HG03342 (cell line): ENCODE results near the gene CAPN9.

Experiments used
- ATAC-seq: cut with Tn5 transposase; IDR thresholded peaks from one replicate; pipeline ENCODE4 v1.9.1; 2021; ENCODE audit warnings: mild to moderate bottlenecking, moderate library complexity; ENCODE audit not compliant: unreplicated experiment

The CAPN9 gene

GRCh38 chr1:230794431-230794830 is 47.2 kb downstream of the CAPN9 start:
- ATAC-seq, result no peak

DNA sequence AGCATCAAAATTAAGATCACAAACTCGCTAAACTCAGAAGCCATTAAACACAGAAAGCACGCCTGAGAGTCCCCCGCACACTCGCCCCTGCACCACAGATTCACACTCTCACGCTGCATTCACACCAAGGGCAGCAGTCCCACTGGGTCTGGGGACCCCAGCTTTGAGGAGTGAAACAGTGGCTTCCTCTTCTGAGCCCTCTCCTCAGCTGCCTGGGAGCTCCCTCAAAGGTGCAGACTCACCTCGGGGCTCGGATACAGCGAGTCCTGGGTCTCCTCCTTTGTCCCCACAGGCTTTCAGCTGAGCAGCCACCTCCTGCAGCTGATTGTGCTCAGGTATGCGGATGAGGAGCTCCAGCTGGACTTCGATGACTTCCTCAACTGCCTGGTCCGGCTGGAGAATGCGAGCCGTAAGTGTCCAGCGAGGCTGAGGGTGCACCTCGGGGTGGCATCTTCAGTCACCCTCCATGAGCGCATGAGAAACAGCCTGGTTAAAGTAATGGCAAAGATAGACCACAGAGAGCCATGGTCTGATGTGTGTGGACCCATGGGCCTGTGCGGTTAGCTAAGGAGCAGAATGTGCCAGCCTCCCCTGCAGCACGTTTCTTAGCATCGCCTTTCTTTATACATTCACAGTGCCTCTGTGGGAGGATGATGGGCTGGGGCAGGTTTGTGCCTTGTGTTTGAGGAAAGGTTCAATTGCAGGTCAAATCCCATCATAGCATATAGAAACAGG is 47.9 kb downstream of the CAPN9 start:
- no peak for ATAC-seq

- ATAC-seq, result no peak
Observed at GRCh38 chr1:230796626-230797025, 49.4 kb downstream of the CAPN9 start.

DNA sequence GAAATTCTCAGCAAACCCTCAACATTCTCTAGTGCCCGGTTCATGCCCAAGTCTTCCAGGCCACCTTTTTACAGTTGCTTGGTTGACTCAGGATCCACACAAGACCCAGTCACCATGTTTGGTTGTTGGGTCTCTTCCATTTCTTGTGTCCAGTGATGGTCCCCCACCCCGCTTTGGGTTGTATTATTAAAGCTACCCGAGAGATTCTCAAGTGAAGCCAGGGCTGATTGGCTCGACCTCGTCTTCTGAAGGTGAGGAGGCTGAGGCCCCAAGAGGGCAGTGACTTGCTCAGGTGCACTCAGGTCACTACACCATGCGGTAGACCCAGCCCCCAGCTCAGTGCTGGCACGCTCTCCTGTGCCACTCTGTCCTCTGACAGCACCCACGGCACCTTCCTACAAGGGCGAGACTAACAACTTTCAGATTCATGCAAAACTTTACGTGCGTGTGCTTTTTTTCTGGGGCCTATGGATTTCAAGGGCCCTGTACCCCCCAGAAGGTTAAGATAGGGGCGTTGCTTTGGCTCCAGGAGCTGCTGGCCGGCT is 50.3 kb downstream of the CAPN9 start:
- no peak for ATAC-seq

DNA sequence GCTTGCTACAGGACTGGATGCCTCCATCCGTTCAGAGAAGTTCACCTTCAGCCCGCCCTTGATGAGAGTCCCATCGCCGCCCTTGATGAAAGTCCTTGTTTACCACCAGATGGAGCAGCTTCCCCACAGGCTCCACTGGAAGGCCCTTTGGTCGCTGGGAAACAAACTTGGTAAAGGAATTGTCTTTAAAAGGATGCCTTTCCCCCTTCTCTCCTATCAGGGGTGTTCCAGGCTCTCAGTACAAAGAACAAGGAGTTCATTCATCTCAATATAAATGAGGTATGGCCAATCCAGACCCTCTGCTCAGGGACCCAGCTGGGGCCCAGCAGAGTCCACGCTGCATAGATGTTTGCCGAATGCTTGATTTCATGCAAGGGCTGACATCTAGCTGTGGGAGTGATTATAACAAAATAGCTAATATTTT is 50.8 kb downstream of the CAPN9 start:
- ATAC-seq, result no peak

GRCh38 chr1:230798491-230798890 is 51.3 kb downstream of the CAPN9 start:
- ATAC-seq, result no peak

- no peak for ATAC-seq
Observed at GRCh38 chr1:230800891-230801840, 54.0 kb downstream of the CAPN9 start.

DNA sequence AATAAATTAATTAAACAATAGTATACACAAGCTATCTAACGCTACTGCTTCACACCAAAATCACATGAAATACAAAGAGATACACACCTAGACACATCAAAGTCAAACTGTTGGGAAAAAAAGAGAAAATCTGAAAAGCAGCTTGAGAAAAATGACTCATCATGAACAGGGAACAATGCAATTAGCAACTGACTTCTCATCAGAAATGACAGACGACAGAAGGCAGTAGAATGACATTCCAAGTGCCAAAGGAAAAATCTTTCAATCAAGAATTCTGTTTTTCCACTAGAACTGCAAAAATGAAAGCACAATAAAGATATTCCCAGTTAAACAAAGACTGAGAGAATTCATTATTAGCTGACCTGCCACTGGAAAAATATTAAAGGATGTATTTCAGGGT is 57.2 kb downstream of the CAPN9 start:
- ATAC-seq, result no peak

GRCh38 chr1:230806552-230806951 is 59.4 kb downstream of the CAPN9 start:
- ATAC-seq, result no peak

- ATAC-seq, result no peak
Observed at GRCh38 chr1:230807029-230807428, 59.8 kb downstream of the CAPN9 start.

DNA sequence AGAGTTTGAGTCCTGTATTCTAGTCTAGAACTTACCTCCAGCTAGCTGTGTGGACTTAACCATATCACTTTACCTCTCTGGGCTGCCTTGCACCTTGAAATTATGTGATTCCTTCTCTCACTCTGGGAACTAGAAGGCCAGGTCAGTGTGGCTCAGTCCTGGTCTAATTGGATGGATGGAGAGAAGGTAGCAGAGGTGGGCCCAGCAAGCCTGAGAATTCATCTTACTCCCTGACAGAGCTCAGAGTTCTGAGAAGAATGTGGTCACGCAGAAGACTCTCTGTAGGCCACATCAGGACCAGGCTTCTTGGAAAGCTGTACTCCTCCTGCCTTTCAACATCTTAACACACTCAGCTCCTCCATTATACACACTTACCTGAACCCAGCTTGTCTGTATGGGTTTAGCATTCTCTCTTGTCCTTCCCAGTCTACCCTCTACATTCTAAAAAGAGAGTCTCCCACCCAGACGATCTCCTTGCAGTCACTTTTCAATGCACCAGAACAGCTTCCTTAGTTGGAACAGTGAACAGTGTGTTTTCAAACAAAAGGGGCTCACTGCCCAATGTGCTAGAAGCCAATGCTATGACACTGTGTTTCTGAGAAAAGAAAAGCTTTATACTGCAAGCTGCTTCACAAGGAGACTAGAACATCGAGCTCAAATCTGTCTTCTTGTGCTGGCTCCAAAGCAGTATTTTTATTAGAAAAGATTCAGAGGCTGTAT is 60.5 kb downstream of the CAPN9 start:
- no peak for ATAC-seq

DNA sequence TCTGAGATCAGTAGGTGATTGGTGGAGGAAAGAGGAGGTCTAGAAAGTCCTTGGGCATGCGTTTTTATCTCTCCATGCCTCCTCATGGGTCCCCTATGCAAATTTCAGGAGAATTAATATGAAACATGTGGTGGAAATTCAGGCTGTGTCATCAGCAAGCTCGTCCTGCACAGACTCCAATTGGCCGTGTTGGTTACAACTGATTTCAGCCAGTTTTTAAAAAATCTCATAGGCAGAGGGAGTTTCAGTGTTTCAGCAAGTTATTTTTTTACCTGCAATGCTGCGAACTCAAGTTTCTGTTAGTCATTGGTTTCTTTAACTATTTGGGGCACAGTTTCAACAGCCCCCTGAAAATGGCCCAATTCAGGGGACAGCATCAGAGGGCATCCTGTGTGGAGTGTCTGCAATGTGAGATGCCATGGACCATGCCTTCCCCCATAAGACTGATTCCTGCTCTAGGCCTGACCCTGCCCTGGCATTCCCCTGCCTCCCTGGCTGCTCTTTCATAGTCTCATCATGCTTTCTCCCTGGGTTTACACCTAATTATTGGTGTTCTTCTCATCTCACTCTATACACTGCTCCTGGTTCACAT is 61.2 kb downstream of the CAPN9 start:
- no peak for ATAC-seq

GRCh38 chr1:230809256-230809990 is 62.2 kb downstream of the CAPN9 start:
- ATAC-seq, result no peak

DNA sequence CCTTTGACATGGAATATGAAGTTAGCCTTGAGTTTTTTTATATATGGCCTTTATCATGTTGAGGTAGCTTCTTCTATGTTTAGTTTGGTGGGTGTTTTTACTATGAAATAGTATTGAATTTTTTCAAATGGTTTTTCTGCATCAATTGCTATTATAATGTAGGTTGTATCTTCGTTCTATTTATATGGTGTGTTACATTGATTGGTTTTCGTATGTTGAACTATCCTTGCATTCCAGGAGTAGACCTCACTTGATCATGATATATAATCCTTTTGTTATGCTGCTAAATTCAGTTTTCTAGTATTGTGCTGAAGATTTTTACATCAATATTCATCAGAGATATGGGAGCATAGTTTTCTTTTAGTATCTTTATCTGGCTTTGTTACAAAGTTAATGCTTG is 65.4 kb downstream of the CAPN9 start:
- no peak for ATAC-seq

DNA sequence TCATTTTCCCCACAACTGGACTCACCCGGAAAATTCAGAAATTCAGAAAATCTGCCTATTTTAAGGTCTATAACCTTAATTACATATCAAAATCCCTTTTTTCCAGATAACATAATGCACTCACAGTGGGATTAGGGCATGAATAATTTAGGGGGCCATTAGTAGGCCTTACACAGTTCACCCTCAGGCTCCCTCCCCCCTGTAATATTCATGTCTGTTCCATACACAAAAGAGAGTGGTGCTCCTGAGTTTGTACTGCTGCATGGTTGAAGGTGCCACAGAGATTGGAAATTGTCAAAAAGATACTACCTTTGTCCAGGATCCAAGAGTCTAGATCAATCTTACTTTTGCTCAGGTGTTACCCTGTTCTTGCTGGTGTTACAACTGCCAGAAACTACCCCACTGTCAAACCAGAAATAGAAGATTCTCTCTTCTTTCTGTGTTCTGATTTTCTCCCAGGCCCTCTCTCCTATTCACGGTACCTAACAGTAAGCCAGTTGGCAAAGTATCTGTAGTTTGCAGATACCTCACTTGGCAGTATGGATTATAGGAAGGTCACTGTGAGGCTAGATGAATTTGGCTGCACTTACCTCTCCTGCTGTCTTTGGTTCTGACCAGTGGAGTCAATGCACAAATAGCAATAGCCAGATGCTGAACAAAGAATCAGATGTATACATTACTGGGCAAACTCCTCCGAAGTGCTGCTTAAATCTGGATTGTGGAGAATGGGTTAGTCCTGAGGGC is 67.9 kb downstream of the CAPN9 start:
- ATAC-seq, result no peak

- no peak for ATAC-seq
Observed at GRCh38 chr1:230816018-230816417, 68.8 kb downstream of the CAPN9 start.

DNA sequence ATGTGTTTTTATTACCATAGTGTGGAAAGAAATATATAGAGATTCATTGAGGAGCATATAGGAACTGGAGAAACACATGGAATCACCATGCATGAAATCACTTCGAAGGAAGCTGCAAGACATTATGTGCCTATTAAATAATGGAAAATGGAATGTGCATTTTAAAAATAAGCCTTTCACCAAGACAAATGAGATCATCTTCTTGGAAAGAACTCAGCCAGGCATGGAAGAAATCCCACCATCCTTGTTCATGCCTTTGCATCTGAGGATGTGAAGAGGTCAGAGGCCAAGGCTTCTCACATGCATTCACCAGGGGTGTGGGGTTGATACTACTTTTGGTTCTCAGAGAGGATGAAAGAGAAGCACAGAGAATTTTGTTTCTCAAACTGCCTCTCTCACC is 71.2 kb downstream of the CAPN9 start:
- no peak for ATAC-seq

GRCh38 chr1:230818901-230819300 is 71.7 kb downstream of the CAPN9 start:
- ATAC-seq, result no peak

DNA sequence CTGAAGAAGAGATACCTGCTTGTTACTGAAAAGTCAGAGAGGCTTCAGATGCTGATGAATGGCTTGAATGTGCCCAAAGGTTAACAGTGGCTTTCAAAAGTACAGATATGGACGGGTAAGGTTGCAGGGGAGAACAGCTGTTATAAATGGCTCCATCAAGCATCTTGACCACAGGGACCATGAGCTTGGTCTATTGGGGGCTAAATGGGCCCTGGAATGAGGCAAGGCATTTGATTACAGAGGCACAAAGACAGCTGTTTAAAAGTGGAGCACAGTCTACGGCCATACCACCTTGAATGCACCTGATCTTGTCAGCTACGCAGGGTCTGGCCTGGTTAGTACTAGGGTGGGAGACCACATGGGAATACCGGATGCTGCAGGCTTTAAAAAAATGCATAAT is 72.8 kb downstream of the CAPN9 start:
- no peak for ATAC-seq
